Omental fat pad (tissue), 4 donors: Measurements from ENCODE around the gene HMCN1. TPM values are rescaled to one million over a fixed set of nuclear protein-coding genes. Genes with fewer than 3 reads are reported as not detected.

ENCODE experiments used
- ATAC-seq: fragments of 150-250 bp; one replicate; pipeline ENCODE4 v1.9.1; 2016; ENCODE audit warnings: mild to moderate bottlenecking, moderate library complexity; ENCODE audit not compliant: low FRiP score
- DNase-seq: peaks from one replicate; pipeline ENCODE4 v3.0.0-alpha.2; 2019; ENCODE audit warnings: low spot score
- total RNA-seq, 4 donors: library from RNA; depleted of rRNA; stranded (reverse); fragments of >200 nt; gene quantifications; one replicate each; pipeline ENCODE4 v1.1.0, GENCODE V29; 2016
- TF ChIP-seq, protein P1 (sequence below), 3 donors: fragments of 450-650 bp; IDR thresholded peaks; one replicate each; pipeline ENCODE4 v1.5.1; 2016 to 2017; ENCODE audit warnings: antibody characterized with exemption in 3 of 3, mild to moderate bottlenecking in 3 of 3, moderate library complexity in 2 of 3

The HMCN1 gene
- total RNA-seq, 4 donors from 2014 or later, result 5.2 to 45.9 (median 12.7) TPM

DNA sequence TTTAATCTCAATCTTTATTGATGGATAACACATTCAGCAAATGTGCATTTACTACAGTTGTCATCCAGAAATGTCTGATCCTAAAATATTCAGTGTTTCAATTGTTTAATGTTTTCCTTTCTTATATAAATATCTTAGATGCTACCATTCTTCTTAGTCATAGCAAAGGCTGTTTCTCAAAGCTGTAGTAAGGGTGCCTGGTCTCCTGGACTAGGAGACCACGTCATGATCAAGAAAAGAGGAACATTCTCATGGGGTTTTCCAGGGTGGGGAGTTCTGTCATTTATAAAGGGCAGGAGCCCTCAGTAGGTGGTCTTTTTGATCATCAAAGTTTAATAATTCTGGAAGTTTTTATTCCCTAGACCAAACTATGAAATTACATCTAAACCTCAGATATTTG is 292.8 kb downstream of the HMCN1 start:
- ATAC-seq (no peak), DNase-seq (no peak)
- TF ChIP-seq, protein P1, sequence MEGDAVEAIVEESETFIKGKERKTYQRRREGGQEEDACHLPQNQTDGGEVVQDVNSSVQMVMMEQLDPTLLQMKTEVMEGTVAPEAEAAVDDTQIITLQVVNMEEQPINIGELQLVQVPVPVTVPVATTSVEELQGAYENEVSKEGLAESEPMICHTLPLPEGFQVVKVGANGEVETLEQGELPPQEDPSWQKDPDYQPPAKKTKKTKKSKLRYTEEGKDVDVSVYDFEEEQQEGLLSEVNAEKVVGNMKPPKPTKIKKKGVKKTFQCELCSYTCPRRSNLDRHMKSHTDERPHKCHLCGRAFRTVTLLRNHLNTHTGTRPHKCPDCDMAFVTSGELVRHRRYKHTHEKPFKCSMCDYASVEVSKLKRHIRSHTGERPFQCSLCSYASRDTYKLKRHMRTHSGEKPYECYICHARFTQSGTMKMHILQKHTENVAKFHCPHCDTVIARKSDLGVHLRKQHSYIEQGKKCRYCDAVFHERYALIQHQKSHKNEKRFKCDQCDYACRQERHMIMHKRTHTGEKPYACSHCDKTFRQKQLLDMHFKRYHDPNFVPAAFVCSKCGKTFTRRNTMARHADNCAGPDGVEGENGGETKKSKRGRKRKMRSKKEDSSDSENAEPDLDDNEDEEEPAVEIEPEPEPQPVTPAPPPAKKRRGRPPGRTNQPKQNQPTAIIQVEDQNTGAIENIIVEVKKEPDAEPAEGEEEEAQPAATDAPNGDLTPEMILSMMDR (IDR thresholded peaks at IDR 0.05), result no peak

DNA sequence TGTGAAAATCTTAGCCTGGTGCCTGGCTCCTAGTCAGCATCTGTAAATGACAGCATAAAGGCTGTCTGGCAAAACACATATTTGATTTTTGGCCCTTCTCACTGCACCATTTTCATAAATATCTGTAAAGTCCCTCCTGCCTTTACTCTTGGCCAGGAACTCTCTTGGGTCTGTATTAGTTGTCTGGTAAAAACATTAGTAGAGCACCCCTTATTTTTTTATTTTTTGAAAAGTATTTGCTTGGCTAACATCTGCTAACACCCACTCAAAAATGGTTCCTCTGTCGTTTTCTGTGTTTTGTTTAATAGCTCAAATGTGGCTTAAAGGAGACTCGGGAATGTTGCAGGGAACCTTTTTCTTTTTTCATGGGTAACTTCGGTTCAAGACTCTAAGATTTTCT is 293.4 kb downstream of the HMCN1 start:
- ATAC-seq (no peak), DNase-seq (no peak)
- TF ChIP-seq, protein P1 (IDR thresholded peaks at IDR 0.05), result no peak

DNA sequence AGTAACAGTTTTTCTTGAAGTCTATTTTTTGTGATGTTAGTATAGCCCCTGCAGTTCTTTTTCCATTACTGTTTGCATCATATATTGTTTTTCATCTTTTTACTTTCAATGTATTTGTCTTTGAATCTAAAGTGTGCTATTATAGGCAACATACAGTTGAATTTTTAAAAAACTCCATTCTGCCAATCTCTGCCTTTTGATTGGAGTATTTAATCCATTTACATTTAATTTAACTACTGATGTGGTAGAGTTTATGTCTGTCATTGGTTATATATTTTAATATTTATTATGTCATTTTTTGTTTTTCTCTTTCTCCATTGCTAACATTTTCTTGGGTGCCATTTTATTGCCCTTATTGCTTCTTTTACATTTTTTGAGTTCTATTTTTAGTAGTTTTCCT is 296.3 kb downstream of the HMCN1 start:
- TF ChIP-seq, protein P1 (IDR thresholded peaks at IDR 0.05), result no peak
- no peak for DNase-seq
- no peak for ATAC-seq

DNA sequence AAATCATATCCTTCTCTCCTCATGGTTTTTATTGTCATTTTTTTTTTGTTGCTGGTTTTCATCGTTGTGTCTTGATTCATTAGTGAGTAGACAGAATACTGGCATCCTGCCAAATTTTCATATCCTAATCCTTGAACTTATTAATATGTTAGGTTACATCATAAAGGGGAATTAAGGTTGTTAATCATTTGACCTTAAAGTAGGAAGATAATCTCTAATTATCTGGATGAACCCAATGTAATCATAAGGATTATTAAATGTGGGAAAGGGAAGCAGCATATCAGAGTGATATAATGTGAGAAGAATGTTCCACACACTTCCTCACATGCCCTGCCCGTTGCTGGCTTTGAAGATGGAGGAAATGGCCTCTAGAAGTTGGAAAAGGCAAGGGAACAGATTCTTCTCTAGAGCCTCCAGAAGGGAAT is 299.7 kb downstream of the HMCN1 start:
- no peak for DNase-seq
- TF ChIP-seq, protein P1 (IDR thresholded peaks at IDR 0.05), result no peak
- ATAC-seq, result no peak

DNA sequence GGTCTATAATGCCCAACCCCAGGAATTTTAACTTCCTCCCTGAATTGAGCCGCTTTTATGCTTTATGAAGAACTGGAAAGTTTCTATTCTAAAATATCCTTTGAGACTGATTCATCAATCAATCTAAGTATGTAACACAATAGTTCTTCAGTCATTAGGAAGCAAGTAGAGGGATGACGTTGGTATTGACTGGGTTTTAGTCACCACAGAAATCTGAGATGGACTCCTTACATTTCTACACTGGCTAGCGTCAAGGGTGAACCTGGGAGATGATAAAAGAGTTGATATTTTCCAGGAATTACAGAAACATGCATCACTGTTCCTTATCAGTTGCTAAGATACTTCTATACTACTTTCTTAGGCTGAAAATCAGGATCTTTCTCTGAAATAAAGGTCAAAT is 308.0 kb downstream of the HMCN1 start:
- DNase-seq, result no peak
- no peak for ATAC-seq
- TF ChIP-seq, protein P1 (IDR thresholded peaks at IDR 0.05), result no peak

DNA sequence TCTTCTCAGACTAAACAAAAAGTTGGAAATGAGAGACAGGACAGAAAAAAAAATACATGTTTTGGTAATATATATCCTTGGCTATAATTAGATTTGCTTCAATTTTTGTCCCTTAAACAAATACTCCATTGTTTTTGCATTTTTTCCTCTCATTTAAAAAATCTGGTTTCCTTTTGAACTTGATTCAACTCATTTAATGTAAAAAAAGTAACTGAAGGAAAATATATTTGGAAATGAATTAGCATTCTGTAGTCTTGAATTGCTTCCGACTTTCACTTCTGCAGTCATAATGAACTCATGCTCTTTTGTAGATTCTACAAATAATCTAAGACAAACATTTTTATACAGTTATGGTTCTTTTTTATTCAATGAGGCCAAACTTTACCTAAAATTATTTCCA is 309.1 kb downstream of the HMCN1 start:
- ATAC-seq (no peak), DNase-seq (no peak)
- TF ChIP-seq, protein P1 (IDR thresholded peaks at IDR 0.05), result no peak

DNA sequence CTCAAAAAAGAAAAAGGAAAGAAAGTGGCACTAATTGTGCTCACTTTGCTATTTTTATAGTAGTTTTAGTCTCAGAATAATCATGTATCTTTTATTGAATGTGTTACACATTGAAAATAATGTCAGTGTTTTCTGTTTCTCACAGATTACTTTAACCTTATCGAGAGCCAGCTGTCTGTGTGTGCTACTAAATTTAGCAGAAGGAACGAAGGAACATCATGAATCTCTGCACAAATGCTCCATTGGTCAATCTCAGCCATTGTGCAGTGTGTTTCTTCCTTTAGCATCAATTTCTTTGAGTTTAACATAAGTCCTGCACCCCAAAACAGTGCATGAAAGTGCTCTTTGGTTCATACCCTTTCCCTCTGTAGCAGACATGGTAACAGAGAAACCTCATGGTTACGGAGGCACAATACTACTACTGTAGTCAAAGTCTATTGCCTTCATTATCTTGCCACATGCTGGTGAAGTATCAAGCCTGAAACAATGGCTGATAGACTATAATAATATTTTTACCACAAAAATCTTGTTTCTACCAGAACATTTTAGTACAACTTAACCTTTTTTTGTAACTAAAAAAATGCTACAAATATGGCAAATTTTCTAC is 310.0 kb downstream of the HMCN1 start:
- ATAC-seq (no peak), DNase-seq (no peak)
- TF ChIP-seq, protein P1 (IDR thresholded peaks at IDR 0.05), result no peak
